ENCODE results near the gene HSD17B1. TPM values are rescaled to one million over a fixed set of nuclear protein-coding genes. Genes with fewer than 3 reads are reported as not detected.
A peak's percentile ranks its signal among the peaks of the same experiment; 100 is the strongest.
"Not testable (repeated sequence)": the region's sequence is repeated elsewhere in the genome, so short reads cannot be mapped to it uniquely, and the experiment has no call there.

HSD17B1 gene
- total RNA-seq, 1 donor from 2014 or later: 2.0 TPM

DNA sequence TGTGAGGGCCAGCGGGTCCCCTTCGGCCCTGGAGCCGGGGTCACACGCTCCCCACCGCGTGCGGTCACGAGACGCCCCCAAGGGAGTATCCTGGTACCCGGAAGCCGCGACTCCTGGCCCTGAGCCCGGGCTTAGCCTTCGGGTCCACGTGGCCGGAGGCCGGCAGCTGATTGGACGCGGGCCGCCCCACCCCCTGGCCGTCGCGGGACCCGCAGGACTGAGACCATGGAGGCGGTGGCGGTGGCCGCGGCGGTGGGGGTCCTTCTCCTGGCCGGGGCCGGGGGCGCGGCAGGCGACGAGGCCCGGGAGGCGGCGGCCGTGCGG, 16.7 kb upstream of the HSD17B1 start, which contains the start of gene NAGLU:
Gene NAGLU (plus strand): TSS at position 194 of the 324 bp plus-strand sequence. CDS start 32 bp downstream, at position 226.
- Histone ChIP-seq H3K27ac (peak within 1 kb of the TSS; percentile 92), H3K4me3 (peak within 1 kb of the TSS; percentile 62 to 95), H3K36me3 (peaks cover 0 to 15% of the 10 kb centered on the region in 2 donors), H3K27me3 (no peaks in the 10 kb centered on the region), H3K9me3 (no peaks in the 10 kb centered on the region), H3K4me1 (peaks cover 35% of the 10 kb centered on the region)
- intact Hi-C loops (cut with DNase I): no loop called here
- peak in 1 of 2 donors; percentile 95 for DNase-seq (ENCODE audit: extremely low spot score in 2 of 2)
- TF ChIP-seq POLR2AphosphoS5 (IDR thresholded peaks at IDR 0.05; ENCODE audit: insufficient read depth in 1 of 2, low read depth in 1 of 2) (peak; percentile 96 to 97), POLR2A (IDR thresholded peaks at IDR 0.05) (peak in 1 of 2 donors; percentile 88)
- TF ChIP-seq, protein P1, sequence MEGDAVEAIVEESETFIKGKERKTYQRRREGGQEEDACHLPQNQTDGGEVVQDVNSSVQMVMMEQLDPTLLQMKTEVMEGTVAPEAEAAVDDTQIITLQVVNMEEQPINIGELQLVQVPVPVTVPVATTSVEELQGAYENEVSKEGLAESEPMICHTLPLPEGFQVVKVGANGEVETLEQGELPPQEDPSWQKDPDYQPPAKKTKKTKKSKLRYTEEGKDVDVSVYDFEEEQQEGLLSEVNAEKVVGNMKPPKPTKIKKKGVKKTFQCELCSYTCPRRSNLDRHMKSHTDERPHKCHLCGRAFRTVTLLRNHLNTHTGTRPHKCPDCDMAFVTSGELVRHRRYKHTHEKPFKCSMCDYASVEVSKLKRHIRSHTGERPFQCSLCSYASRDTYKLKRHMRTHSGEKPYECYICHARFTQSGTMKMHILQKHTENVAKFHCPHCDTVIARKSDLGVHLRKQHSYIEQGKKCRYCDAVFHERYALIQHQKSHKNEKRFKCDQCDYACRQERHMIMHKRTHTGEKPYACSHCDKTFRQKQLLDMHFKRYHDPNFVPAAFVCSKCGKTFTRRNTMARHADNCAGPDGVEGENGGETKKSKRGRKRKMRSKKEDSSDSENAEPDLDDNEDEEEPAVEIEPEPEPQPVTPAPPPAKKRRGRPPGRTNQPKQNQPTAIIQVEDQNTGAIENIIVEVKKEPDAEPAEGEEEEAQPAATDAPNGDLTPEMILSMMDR (IDR thresholded peaks at IDR 0.05): no peak

- H3K4me1 ChIP-seq: peaks cover 29% of the 10 kb centered on the region
- DNase-seq (ENCODE audit: extremely low spot score in 2 of 2): no peak
- H3K27me3 ChIP-seq: no peaks in the 10 kb centered on the region
- peak in 1 of 2 donors; percentile 20 for TF ChIP-seq POLR2AphosphoS5 (IDR thresholded peaks at IDR 0.05; ENCODE audit: insufficient read depth in 1 of 2, low read depth in 1 of 2)
- TF ChIP-seq, protein P1 (IDR thresholded peaks at IDR 0.05): no peak
- H3K27ac ChIP-seq: peak overlapping the region; percentile 92
- H3K36me3 ChIP-seq: peaks cover 0 to 15% of the 10 kb centered on the region in 2 donors
- H3K4me3 ChIP-seq: peak overlapping the region; percentile 62 to 95
- intact Hi-C loops (cut with DNase I): no loop called here
- no peaks in the 10 kb centered on the region for H3K9me3 ChIP-seq
These were observed 16.2 kb upstream of the HSD17B1 start for GRCh38 chr17:42536372-42537155.

DNA sequence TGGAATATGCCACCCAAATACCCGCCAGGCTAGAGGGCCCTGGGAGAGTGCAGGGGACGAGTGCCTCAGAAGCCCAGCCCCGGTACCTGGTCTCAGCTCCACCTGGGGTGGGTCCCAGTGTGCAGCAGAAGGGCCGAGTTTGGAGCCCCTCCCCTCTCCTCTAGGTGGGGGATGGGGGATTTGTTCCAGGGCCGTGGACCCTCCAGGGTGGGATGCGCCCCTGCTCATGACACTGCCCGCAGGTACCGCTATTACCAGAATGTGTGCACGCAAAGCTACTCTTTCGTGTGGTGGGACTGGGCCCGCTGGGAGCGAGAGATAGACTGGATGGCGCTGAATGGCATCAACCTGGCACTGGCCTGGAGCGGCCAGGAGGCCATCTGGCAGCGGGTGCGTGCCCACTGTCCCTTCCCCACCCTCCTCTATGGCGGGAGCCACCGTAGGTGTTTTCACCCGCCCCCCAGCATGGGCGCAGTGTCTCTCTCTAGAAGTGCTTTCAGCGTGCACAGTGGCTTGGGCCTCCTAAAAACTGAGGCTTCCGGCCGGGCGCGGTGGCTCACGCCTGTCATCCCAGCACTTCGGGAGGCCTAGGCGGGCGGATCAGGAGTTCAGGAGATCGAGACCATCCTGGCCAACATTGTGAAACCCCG, 15.4 kb upstream of the HSD17B1 start:
- Histone ChIP-seq H3K9me3 (no peaks in the 10 kb centered on the region), H3K4me1 (peaks cover 27% of the 10 kb centered on the region), H3K4me3 (peak overlapping the region; percentile 62 to 95), H3K27ac (peak overlapping the region; percentile 92), H3K27me3 (no peaks in the 10 kb centered on the region), H3K36me3 (peaks cover 0 to 16% of the 10 kb centered on the region in 2 donors)
- no peak for DNase-seq (ENCODE audit: extremely low spot score in 2 of 2)
- intact Hi-C loops (cut with DNase I): no loop called here
- TF ChIP-seq, protein P1 (IDR thresholded peaks at IDR 0.05): no peak
- TF ChIP-seq POLR2A (IDR thresholded peaks at IDR 0.05) (no peak), POLR2AphosphoS5 (IDR thresholded peaks at IDR 0.05; ENCODE audit: insufficient read depth in 1 of 2, low read depth in 1 of 2) (no peak)

- Histone ChIP-seq H3K4me1 (peaks cover 27% of the 10 kb centered on the region), H3K36me3 (peaks cover 0 to 22% of the 10 kb centered on the region in 2 donors), H3K27me3 (no peaks in the 10 kb centered on the region), H3K27ac (no peak overlapping the region), H3K9me3 (no peaks in the 10 kb centered on the region), H3K4me3 (no peak overlapping the region)
- intact Hi-C loops (cut with DNase I): no loop called here
- TF ChIP-seq POLR2A (IDR thresholded peaks at IDR 0.05) (no peak), POLR2AphosphoS5 (IDR thresholded peaks at IDR 0.05; ENCODE audit: insufficient read depth in 1 of 2, low read depth in 1 of 2) (no peak)
- DNase-seq (ENCODE audit: extremely low spot score in 2 of 2): no peak
These were observed 14.8 kb upstream of the HSD17B1 start for GRCh38 chr17:42537826-42538451.

GRCh38 chr17:42538482-42538881, 14.2 kb upstream of the HSD17B1 start:
- H3K27ac ChIP-seq: no peak overlapping the region
- intact Hi-C loops (cut with DNase I): no loop called here

GRCh38 chr17:42540558-42540957, 12.2 kb upstream of the HSD17B1 start:
- peaks cover 20% of the 10 kb centered on the region for H3K4me1 ChIP-seq
- H3K36me3 ChIP-seq: peaks cover 0 to 26% of the 10 kb centered on the region in 2 donors
- H3K9me3 ChIP-seq; H3K4me3 ChIP-seq; H3K27ac ChIP-seq; intact Hi-C loops (cut with DNase I); H3K27me3 ChIP-seq; DNase-seq (ENCODE audit: extremely low spot score in 2 of 2): not testable (repeated sequence)

More at GRCh38 chr17:42538482-42538881, 14.2 kb upstream of the HSD17B1 start:
- peaks cover 0 to 26% of the 10 kb centered on the region in 2 donors for H3K36me3 ChIP-seq
- H3K27me3 ChIP-seq: no peaks in the 10 kb centered on the region
- no peak for DNase-seq (ENCODE audit: extremely low spot score in 2 of 2)
- H3K9me3 ChIP-seq: no peaks in the 10 kb centered on the region
- no peak overlapping the region for H3K4me3 ChIP-seq
- TF ChIP-seq, protein P1 (IDR thresholded peaks at IDR 0.05): no peak
- no peak for TF ChIP-seq POLR2AphosphoS5 (IDR thresholded peaks at IDR 0.05; ENCODE audit: insufficient read depth in 1 of 2, low read depth in 1 of 2)
- TF ChIP-seq POLR2A (IDR thresholded peaks at IDR 0.05): no peak
- H3K4me1 ChIP-seq: peaks cover 27% of the 10 kb centered on the region
